ENCODE data around the gene RBM20.

DNA sequence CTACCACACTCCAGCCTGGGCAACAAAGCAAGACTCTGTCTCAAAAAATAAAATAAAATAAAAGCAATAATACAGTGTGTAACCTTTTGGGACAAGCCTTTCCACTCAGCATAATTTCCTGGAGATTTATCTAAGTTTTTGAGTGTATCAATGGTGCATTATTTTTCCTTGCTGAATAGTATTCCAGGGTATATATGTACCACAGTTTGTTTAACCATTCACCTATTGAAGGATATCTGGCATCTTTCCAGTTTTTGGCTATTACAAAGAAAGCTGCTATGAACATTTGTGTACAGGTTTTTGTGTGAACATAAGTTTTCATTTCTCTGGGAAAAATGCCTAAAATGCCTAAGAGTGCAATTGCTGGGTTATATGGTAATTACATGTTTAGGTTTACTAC is 59.9 kb downstream of the RBM20 start:
- TF ChIP-seq, protein P1, sequence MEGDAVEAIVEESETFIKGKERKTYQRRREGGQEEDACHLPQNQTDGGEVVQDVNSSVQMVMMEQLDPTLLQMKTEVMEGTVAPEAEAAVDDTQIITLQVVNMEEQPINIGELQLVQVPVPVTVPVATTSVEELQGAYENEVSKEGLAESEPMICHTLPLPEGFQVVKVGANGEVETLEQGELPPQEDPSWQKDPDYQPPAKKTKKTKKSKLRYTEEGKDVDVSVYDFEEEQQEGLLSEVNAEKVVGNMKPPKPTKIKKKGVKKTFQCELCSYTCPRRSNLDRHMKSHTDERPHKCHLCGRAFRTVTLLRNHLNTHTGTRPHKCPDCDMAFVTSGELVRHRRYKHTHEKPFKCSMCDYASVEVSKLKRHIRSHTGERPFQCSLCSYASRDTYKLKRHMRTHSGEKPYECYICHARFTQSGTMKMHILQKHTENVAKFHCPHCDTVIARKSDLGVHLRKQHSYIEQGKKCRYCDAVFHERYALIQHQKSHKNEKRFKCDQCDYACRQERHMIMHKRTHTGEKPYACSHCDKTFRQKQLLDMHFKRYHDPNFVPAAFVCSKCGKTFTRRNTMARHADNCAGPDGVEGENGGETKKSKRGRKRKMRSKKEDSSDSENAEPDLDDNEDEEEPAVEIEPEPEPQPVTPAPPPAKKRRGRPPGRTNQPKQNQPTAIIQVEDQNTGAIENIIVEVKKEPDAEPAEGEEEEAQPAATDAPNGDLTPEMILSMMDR (IDR thresholded peaks at IDR 0.05; ENCODE audit: low read length), result no peak
- no peak for TF ChIP-seq EZH2phosphoT487 (IDR thresholded peaks at IDR 0.05; ENCODE audit: low read length)
- TF ChIP-seq EZH2 (optimal IDR thresholded peaks at IDR 0.05; ENCODE audit: low read depth, low read length), result no peak

Data from MM.1S (cell line).